GM23338 (cell line): Measurements from ENCODE around the gene MRTFA. TPM values are rescaled to one million over a fixed set of nuclear protein-coding genes. Genes with fewer than 3 reads are reported as not detected.

ENCODE experiments used
- ATAC-seq: fragments of 200-7000 bp; cut with Tn5 transposase; 3 replicates; pipeline ENCODE4 v1.9.1; 2020
- DNase-seq: peaks from one replicate; pipeline ENCODE4 v3.0.0-alpha.2; 2015; ENCODE audit warnings: low spot score
- H2AFZ ChIP-seq: fragments of 200-600 bp; sonication (generic); 2 replicates; pipeline ENCODE4 v1.8.0; 2016; ENCODE audit warnings: antibody characterized with exemption, mild to moderate bottlenecking, moderate library complexity
- H3F3A ChIP-seq: fragments of 200-600 bp; sonication (generic); replicated peaks from 2 replicates; pipeline ENCODE4 v1.8.0; 2017; ENCODE audit warnings: antibody characterized with exemption, mixed run types, low read depth
- H3K27ac ChIP-seq: fragments of 200-600 bp; sonication (generic); 2 replicates; pipeline ENCODE4 v1.6.1; 2016; ENCODE audit warnings: low read depth
- H3K27me3 ChIP-seq: fragments of 200-600 bp; sonication (generic); 2 replicates; pipeline ENCODE4 v1.8.0; 2016; ENCODE audit warnings: mild to moderate bottlenecking, mixed run types, moderate library complexity; ENCODE audit not compliant: insufficient read depth
- H3K36me3 ChIP-seq: fragments of 200-600 bp; sonication (generic); 2 replicates; pipeline ENCODE4 v1.8.0; 2016; ENCODE audit warnings: mild to moderate bottlenecking; ENCODE audit not compliant: insufficient read depth
- H3K4me1 ChIP-seq: fragments of 200-600 bp; sonication (generic); 2 replicates; pipeline ENCODE4 v1.8.0; 2016; ENCODE audit warnings: mild to moderate bottlenecking, moderate library complexity; ENCODE audit not compliant: insufficient read depth
- H3K4me2 ChIP-seq: fragments of 200-600 bp; sonication (generic); 2 replicates; pipeline ENCODE4 v1.7.1; 2017; ENCODE audit warnings: mixed run types
- H3K4me3 ChIP-seq: fragments of 200-600 bp; sonication (generic); 2 replicates; pipeline ENCODE4 v1.6.1; 2016; ENCODE audit warnings: mixed run types
- H3K79me2 ChIP-seq: fragments of 200-600 bp; sonication (generic); replicated peaks from 2 replicates; pipeline ENCODE4 v1.8.0; 2017; ENCODE audit warnings: mild to moderate bottlenecking; ENCODE audit not compliant: insufficient read depth
- H3K9me2 ChIP-seq: fragments of 200-600 bp; sonication (generic); 2 replicates; pipeline ENCODE4 v1.8.0; 2017; ENCODE audit not compliant: insufficient read depth
- H4K20me1 ChIP-seq: fragments of 200-600 bp; sonication (generic); replicated peaks from 2 replicates; pipeline ENCODE4 v1.8.0; 2017; ENCODE audit warnings: mild to moderate bottlenecking; ENCODE audit not compliant: insufficient read depth
- H3K27ac Mint-ChIP-seq: 2 replicates; pipeline ENCODE4 v1.8.0; 2020; ENCODE audit warnings: inconsistent platforms, mild to moderate bottlenecking, moderate library complexity, mixed read lengths
- H3K27me3 Mint-ChIP-seq: 3 replicates; pipeline ENCODE4 v1.8.0; 2022; ENCODE audit warnings: low read depth, mild to moderate bottlenecking, moderate library complexity, mixed read lengths, inconsistent platforms; ENCODE audit not compliant: insufficient read depth, poor library complexity
- H3K36me3 Mint-ChIP-seq: 3 replicates; pipeline ENCODE4 v1.8.0; 2021; ENCODE audit warnings: low read depth, mild to moderate bottlenecking, inconsistent platforms, moderate library complexity, mixed read lengths
- H3K4me1 Mint-ChIP-seq: 3 replicates; pipeline ENCODE4 v1.8.0; 2020; ENCODE audit warnings: mild to moderate bottlenecking, inconsistent platforms, mixed read lengths
- H3K4me3 Mint-ChIP-seq: 3 replicates; pipeline ENCODE4 v1.8.0; 2021; ENCODE audit warnings: moderate library complexity, mild to moderate bottlenecking, inconsistent platforms, mixed read lengths
- H3K9me3 Mint-ChIP-seq: 3 replicates; pipeline ENCODE4 v1.8.0; 2020; ENCODE audit warnings: moderate library complexity, mild to moderate bottlenecking, inconsistent platforms, mixed read lengths
- CREB1 ChIP-seq: fragments of 250-450 bp; sonication (Bioruptor Pico); IDR thresholded peaks from 2 replicates; pipeline ENCODE4 v1.5.0; 2020; ENCODE audit warnings: low read depth, mild to moderate bottlenecking, moderate library complexity
- EZH2 ChIP-seq: fragments of 200-600 bp; sonication (generic); IDR thresholded peaks from one replicate; pipeline ENCODE4 v1.8.0; 2017; ENCODE audit warnings: antibody characterized with exemption, mild to moderate bottlenecking, low read depth; ENCODE audit not compliant: unreplicated experiment
- EZH2phosphoT487 ChIP-seq: fragments of 200-600 bp; sonication (generic); IDR thresholded peaks from one replicate; pipeline ENCODE4 v1.8.1; 2018; ENCODE audit warnings: antibody characterized with exemption; ENCODE audit not compliant: unreplicated experiment
- JUNB ChIP-seq: IDR thresholded peaks from one replicate; pipeline ENCODE4 v1.6.1; 2016; ENCODE audit warnings: antibody characterized with exemption; ENCODE audit not compliant: unreplicated experiment
- NANOG ChIP-seq: IDR thresholded peaks from 2 replicates; pipeline ENCODE4 v1.6.1; 2016; ENCODE audit warnings: antibody characterized with exemption, borderline replicate concordance
- POLR2AphosphoS5 ChIP-seq: IDR thresholded peaks from 2 replicates; pipeline ENCODE4 v1.6.1; 2016; ENCODE audit warnings: antibody characterized with exemption, low read depth
- REST ChIP-seq: IDR thresholded peaks from one replicate; pipeline ENCODE4 v1.6.1; 2018; ENCODE audit warnings: antibody characterized with exemption; ENCODE audit not compliant: unreplicated experiment
- ZNF114 ChIP-seq: fragments of 250-450 bp; sonication (Bioruptor Pico); IDR thresholded peaks from 2 replicates; pipeline ENCODE4 v1.5.0; 2020; ENCODE audit warnings: mild to moderate bottlenecking, moderate library complexity
- ZNF331 ChIP-seq: fragments of 250-450 bp; sonication (Bioruptor Pico); IDR thresholded peaks from 2 replicates; pipeline ENCODE4 v1.5.0; 2020; ENCODE audit warnings: low read depth, mild to moderate bottlenecking, moderate library complexity
- polyA plus RNA-seq: library from polyadenylated mRNA; unstranded; fragments of >200 nt; fragmentation: Nextera tagmentation; extraction: Ambion mirVana; gene quantifications from 2 replicates; pipeline ENCODE4 v1.2.1, GENCODE V29; 2016
- total RNA-seq: library from RNA; depleted of rRNA; stranded (reverse); fragments of >200 nt; shearing (Covaris generic); gene quantifications from 2 replicates; pipeline ENCODE4 v1.2.3, GENCODE V29; 2014
- TF ChIP-seq, protein P1 (sequence below): IDR thresholded peaks from 2 replicates; pipeline ENCODE4 v1.6.1; 2016; ENCODE audit warnings: antibody characterized with exemption
- TF ChIP-seq, protein P2 (sequence below), 2 experiments: fragments of 200-600 bp in 1 of 2; sonication (generic) in 1 of 2; conservative IDR thresholded peaks; 2 replicates each; pipeline versions ENCODE4 v1.5.1 to v1.6.1; 2016 to 2017; ENCODE audit warnings: antibody characterized with exemption in 2 of 2, low read depth in 2 of 2, mild to moderate bottlenecking in 2 of 2, moderate library complexity in 1 of 2

MRTFA gene
- total and polyA plus RNA-seq, 2 experiments from 2014 or later = 18.1 to 92.4 TPM

- Histone ChIP-seq H4K20me1 (no peaks in the 10 kb centered on the region), H2AFZ (no peak overlapping the region), H3K4me1 (no peaks in the 10 kb centered on the region; the same call in 1 of the 2 replicates), H3K4me3 (no peak overlapping the region), H3K79me2 (peaks cover 8% of the 10 kb centered on the region; the same call in 1 of the 2 replicates), H3K4me2 (no peak overlapping the region), H3F3A (no peaks in the 10 kb centered on the region), H3K9me2 (no peaks in the 10 kb centered on the region), H3K36me3 (no peaks in the 10 kb centered on the region), H3K27ac (no peak overlapping the region), H3K27me3 (no peaks in the 10 kb centered on the region)
- H3K27me3 Mint-ChIP-seq = peaks cover 3% of the 10 kb centered on the region
- TF ChIP-seq, protein P1, sequence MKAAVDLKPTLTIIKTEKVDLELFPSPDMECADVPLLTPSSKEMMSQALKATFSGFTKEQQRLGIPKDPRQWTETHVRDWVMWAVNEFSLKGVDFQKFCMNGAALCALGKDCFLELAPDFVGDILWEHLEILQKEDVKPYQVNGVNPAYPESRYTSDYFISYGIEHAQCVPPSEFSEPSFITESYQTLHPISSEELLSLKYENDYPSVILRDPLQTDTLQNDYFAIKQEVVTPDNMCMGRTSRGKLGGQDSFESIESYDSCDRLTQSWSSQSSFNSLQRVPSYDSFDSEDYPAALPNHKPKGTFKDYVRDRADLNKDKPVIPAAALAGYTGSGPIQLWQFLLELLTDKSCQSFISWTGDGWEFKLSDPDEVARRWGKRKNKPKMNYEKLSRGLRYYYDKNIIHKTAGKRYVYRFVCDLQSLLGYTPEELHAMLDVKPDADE = no peak
- TF ChIP-seq, protein P2, sequence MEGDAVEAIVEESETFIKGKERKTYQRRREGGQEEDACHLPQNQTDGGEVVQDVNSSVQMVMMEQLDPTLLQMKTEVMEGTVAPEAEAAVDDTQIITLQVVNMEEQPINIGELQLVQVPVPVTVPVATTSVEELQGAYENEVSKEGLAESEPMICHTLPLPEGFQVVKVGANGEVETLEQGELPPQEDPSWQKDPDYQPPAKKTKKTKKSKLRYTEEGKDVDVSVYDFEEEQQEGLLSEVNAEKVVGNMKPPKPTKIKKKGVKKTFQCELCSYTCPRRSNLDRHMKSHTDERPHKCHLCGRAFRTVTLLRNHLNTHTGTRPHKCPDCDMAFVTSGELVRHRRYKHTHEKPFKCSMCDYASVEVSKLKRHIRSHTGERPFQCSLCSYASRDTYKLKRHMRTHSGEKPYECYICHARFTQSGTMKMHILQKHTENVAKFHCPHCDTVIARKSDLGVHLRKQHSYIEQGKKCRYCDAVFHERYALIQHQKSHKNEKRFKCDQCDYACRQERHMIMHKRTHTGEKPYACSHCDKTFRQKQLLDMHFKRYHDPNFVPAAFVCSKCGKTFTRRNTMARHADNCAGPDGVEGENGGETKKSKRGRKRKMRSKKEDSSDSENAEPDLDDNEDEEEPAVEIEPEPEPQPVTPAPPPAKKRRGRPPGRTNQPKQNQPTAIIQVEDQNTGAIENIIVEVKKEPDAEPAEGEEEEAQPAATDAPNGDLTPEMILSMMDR (conservative IDR thresholded peaks at IDR 0.05; ENCODE audit: low read depth in 2 of 2) = no peak
- TF ChIP-seq EZH2phosphoT487 (no peak), EZH2 (no peak), CREB1 (no peak), POLR2AphosphoS5 (no peak), JUNB (no peak), ZNF331 (no peak)
- H3K4me3 Mint-ChIP-seq = no peak overlapping the region
- ATAC-seq (no peak), DNase-seq (no peak)
- no peaks in the 10 kb centered on the region for H3K4me1 Mint-ChIP-seq
- peaks cover 5% of the 10 kb centered on the region; the same call in 2 of the 3 replicates for H3K36me3 Mint-ChIP-seq
- H3K9me3 Mint-ChIP-seq = no peaks in the 10 kb centered on the region
- H3K27ac Mint-ChIP-seq = no peak overlapping the region; the same call in 1 of the 2 replicates
Measured at GRCh38 chr22:40484906-40485669, 151.4 kb downstream of the MRTFA start.

DNA sequence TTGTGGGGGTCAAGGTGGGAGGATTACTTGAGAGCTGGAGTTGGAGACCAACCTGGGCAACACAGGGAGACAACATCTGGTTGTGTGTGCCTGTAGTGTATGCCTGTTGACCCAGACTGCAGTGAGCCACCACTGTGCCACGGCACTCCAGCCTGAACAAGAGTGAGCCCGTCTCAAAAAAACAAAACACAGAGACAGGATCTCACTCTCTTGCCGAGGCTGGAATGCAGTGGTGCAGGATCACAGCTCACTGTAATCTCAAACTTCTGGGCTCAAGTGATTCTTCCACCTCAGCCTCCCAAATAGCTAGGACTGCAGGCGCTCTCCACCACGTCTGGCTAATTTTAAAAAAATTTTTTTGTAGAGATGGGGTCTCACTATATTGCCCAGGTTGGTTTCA, 153.6 kb downstream of the MRTFA start:
- H3K27ac ChIP-seq = no peak overlapping the region
- no peaks in the 10 kb centered on the region for H3K36me3 ChIP-seq
- Mint-ChIP-seq H3K9me3 (no peaks in the 10 kb centered on the region), H3K36me3 (peaks cover 3% of the 10 kb centered on the region; the same call in 1 of the 3 replicates), H3K27ac (no peak overlapping the region), H3K4me3 (no peak overlapping the region), H3K27me3 (peaks cover 3% of the 10 kb centered on the region), H3K4me1 (peaks cover 15% of the 10 kb centered on the region)
- DNase-seq = no peak
- H3K4me1 ChIP-seq = peaks cover 16% of the 10 kb centered on the region
- H3K4me2 ChIP-seq = no peak overlapping the region
- no peak overlapping the region for H2AFZ ChIP-seq
- no peaks in the 10 kb centered on the region for H3K9me2 ChIP-seq
- H3K27me3 ChIP-seq = no peaks in the 10 kb centered on the region
- H3K4me3 ChIP-seq = no peak overlapping the region
- ATAC-seq = no peak
- H3F3A ChIP-seq = no peaks in the 10 kb centered on the region
- no peaks in the 10 kb centered on the region for H4K20me1 ChIP-seq
- H3K79me2 ChIP-seq = peaks cover 15% of the 10 kb centered on the region
- TF ChIP-seq EZH2phosphoT487 = no peak
- no peak for TF ChIP-seq CREB1
- TF ChIP-seq EZH2 = no peak
- no peak for TF ChIP-seq REST
- TF ChIP-seq NANOG = no peak
- no peak for TF ChIP-seq ZNF114
